ENCODE measurements around the gene ZMYND8.

ZMYND8 gene

GRCh38 chr20:47334022-47334551, 22.4 kb downstream of the ZMYND8 start:
- no peak for DNase-seq (ENCODE audit: low read depth)
- TF ChIP-seq CTCF (IDR thresholded peaks at IDR 0.05; ENCODE audit: low read depth, low read length, missing control alignments) = no peak
- no peak overlapping the region for H3K4me3 ChIP-seq (ENCODE audit: low read depth, low read length)

GRCh38 chr20:47332381-47333206, 23.9 kb downstream of the ZMYND8 start:
- TF ChIP-seq CTCF (IDR thresholded peaks at IDR 0.05; ENCODE audit: low read depth, low read length, missing control alignments) = no peak
- no peak overlapping the region for H3K4me3 ChIP-seq (ENCODE audit: low read depth, low read length)
- DNase-seq (ENCODE audit: low read depth) = no peak

- TF ChIP-seq CTCF (IDR thresholded peaks at IDR 0.05; ENCODE audit: low read depth, low read length, missing control alignments) = no peak
- no peak overlapping the region for H3K4me3 ChIP-seq (ENCODE audit: low read depth, low read length)
- DNase-seq (ENCODE audit: low read depth) = no peak
Measured at GRCh38 chr20:47330933-47331708, 25.4 kb downstream of the ZMYND8 start.

GRCh38 chr20:47330071-47330470, 26.4 kb downstream of the ZMYND8 start:
- no peak for DNase-seq (ENCODE audit: low read depth)
- TF ChIP-seq CTCF (IDR thresholded peaks at IDR 0.05; ENCODE audit: low read depth, low read length, missing control alignments) = no peak
- no peak overlapping the region for H3K4me3 ChIP-seq (ENCODE audit: low read depth, low read length)

- no peak for TF ChIP-seq CTCF (IDR thresholded peaks at IDR 0.05; ENCODE audit: low read depth, low read length, missing control alignments)
Measured at GRCh38 chr20:47328129-47328528, 28.4 kb downstream of the ZMYND8 start.

GRCh38 chr20:47327711-47328110, 28.8 kb downstream of the ZMYND8 start:
- TF ChIP-seq CTCF (IDR thresholded peaks at IDR 0.05; ENCODE audit: low read depth, low read length, missing control alignments) = no peak
- no peak for DNase-seq (ENCODE audit: low read depth)
- H3K4me3 ChIP-seq (ENCODE audit: low read depth, low read length) = no peak overlapping the region

More at GRCh38 chr20:47328129-47328528, 28.4 kb downstream of the ZMYND8 start:
- no peak overlapping the region for H3K4me3 ChIP-seq (ENCODE audit: low read depth, low read length)
- DNase-seq (ENCODE audit: low read depth) = no peak
